ENCODE results near the gene TAS2R40.

GRCh38 chr7:143216686-143217085 is 5.2 kb upstream of the TAS2R40 start:
- TF ChIP-seq CTCF (IDR thresholded peaks at IDR 0.05; ENCODE audit: extremely low read depth in 1 of 2, insufficient read depth in 1 of 2, low read depth in 1 of 2, low read length in 2 of 2) (no peak), POLR2A (IDR thresholded peaks at IDR 0.05; ENCODE audit: low read depth, low read length) (no peak), FOS (IDR thresholded peaks at IDR 0.05; ENCODE audit: borderline replicate concordance, insufficient read depth, low read length) (no peak), EZH2 (IDR thresholded peaks at IDR 0.05; ENCODE audit: borderline replicate concordance, low read depth, low read length, severe bottlenecking) (no peak), POLR2AphosphoS5 (IDR thresholded peaks at IDR 0.05; ENCODE audit: insufficient read depth, low read depth, low read length) (no peak)
- TF ChIP-seq, protein P1, sequence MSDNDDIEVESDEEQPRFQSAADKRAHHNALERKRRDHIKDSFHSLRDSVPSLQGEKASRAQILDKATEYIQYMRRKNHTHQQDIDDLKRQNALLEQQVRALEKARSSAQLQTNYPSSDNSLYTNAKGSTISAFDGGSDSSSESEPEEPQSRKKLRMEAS (IDR thresholded peaks at IDR 0.05; ENCODE audit: insufficient read depth, insufficient read length), result no peak

Measured in endothelial cell of umbilical vein (primary cell).